Stromal cell of bone marrow (primary cell): Measurements from ENCODE around the gene RBMX2.
A peak's percentile ranks its signal among the peaks of the same experiment; 100 is the strongest.
"Not testable (repeated sequence)": the region's sequence is repeated elsewhere in the genome, so short reads cannot be mapped to it uniquely, and the experiment has no call there.

Experiments used
- DNase-seq: peaks from one replicate; pipeline ENCODE4 v3.0.0-alpha.2; 2012; ENCODE audit warnings: low read depth

The RBMX2 gene

GRCh38 chrX:130401415-130402207 is at the start of gene RBMX2:
Gene RBMX2, plus strand, starts transcription at chrX:130401987. Its CDS starts 46 bp downstream, at chrX:130402033.
- peak; percentile 45 for DNase-seq

- not testable (repeated sequence) for DNase-seq
Measured at GRCh38 chrX:130352050-130352449, 49.7 kb upstream of the RBMX2 start.

- no peak for DNase-seq
Measured at GRCh38 chrX:130376077-130376476, 25.7 kb upstream of the RBMX2 start.

- no peak for DNase-seq
Measured at GRCh38 chrX:130378024-130378669, 23.6 kb upstream of the RBMX2 start.

GRCh38 chrX:130385520-130385919 is 16.3 kb upstream of the RBMX2 start, which contains the start of gene GPR119:
Gene GPR119, minus strand, starts transcription at chrX:130385674. Its CDS starts 227 bp downstream, at chrX:130385447.
- DNase-seq, result no peak

GRCh38 chrX:130386408-130386808 is 15.4 kb upstream of the RBMX2 start:
- DNase-seq, result no peak

GRCh38 chrX:130393451-130394074 is 8.2 kb upstream of the RBMX2 start:
- DNase-seq, result peak; percentile 36

- no peak for DNase-seq
Measured at GRCh38 chrX:130395341-130395740, 6.4 kb upstream of the RBMX2 start.

GRCh38 chrX:130402208-130402684 is 459 bp downstream of the RBMX2 start:
- no peak for DNase-seq

- no peak for DNase-seq
Measured at GRCh38 chrX:130413415-130413814, 11.6 kb downstream of the RBMX2 start.

GRCh38 chrX:130414800-130415199 is 13.0 kb downstream of the RBMX2 start:
- no peak for DNase-seq

GRCh38 chrX:130415201-130415600 is 13.4 kb downstream of the RBMX2 start:
- DNase-seq, result no peak

GRCh38 chrX:130416785-130417184 is 15.0 kb downstream of the RBMX2 start:
- DNase-seq, result no peak

- no peak for DNase-seq
Measured at GRCh38 chrX:130418066-130418465, 16.3 kb downstream of the RBMX2 start.

- no peak for DNase-seq
Measured at GRCh38 chrX:130418740-130419139, 17.0 kb downstream of the RBMX2 start.

GRCh38 chrX:130419263-130419662 is 17.5 kb downstream of the RBMX2 start:
- DNase-seq, result no peak

GRCh38 chrX:130426531-130426930 is 24.7 kb downstream of the RBMX2 start:
- DNase-seq, result no peak

- DNase-seq, result not testable (repeated sequence)
Measured at GRCh38 chrX:130429236-130429635, 27.4 kb downstream of the RBMX2 start.

GRCh38 chrX:130435937-130436336 is 34.1 kb downstream of the RBMX2 start:
- DNase-seq, result no peak

- DNase-seq, result not testable (repeated sequence)
Measured at GRCh38 chrX:130437996-130438395, 36.2 kb downstream of the RBMX2 start.

- no peak for DNase-seq
Measured at GRCh38 chrX:130443875-130444274, 42.1 kb downstream of the RBMX2 start.

GRCh38 chrX:130444641-130445336 is 43.0 kb downstream of the RBMX2 start:
- no peak for DNase-seq
